ENCODE results near the gene ATP1A4. TPM values are rescaled to one million over a fixed set of nuclear protein-coding genes. Genes with fewer than 3 reads are reported as not detected.

The ATP1A4 gene
- total RNA-seq, 4 donors from 2014 or later: 1.5 TPM; not detected in 3

DNA sequence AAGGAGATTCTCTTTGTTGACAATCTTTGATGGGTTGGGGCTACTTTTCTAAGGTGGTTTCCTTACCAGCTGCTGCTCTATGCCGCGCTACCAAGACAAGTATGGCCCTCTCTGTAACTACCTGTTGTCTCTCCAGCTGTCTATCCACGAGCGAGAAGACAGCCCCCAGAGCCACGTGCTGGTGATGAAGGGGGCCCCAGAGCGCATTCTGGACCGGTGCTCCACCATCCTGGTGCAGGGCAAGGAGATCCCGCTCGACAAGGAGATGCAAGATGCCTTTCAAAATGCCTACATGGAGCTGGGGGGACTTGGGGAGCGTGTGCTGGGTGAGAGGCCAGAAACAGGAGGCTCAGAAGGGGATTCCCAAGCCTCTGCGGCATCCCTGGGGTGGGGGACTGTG, 21.4 kb upstream of the ATP1A4 start:
- Histone ChIP-seq H3K27me3 (no peaks in the 10 kb centered on the region), H3K36me3 (no peaks in the 10 kb centered on the region), H3K9me3 (no peaks in the 10 kb centered on the region), H3K4me3 (no peak overlapping the region), H3K27ac (no peak overlapping the region), H3K4me1 (no peaks in the 10 kb centered on the region)
- TF ChIP-seq POLR2A (IDR thresholded peaks at IDR 0.05): no peak
- TF ChIP-seq, protein P1, sequence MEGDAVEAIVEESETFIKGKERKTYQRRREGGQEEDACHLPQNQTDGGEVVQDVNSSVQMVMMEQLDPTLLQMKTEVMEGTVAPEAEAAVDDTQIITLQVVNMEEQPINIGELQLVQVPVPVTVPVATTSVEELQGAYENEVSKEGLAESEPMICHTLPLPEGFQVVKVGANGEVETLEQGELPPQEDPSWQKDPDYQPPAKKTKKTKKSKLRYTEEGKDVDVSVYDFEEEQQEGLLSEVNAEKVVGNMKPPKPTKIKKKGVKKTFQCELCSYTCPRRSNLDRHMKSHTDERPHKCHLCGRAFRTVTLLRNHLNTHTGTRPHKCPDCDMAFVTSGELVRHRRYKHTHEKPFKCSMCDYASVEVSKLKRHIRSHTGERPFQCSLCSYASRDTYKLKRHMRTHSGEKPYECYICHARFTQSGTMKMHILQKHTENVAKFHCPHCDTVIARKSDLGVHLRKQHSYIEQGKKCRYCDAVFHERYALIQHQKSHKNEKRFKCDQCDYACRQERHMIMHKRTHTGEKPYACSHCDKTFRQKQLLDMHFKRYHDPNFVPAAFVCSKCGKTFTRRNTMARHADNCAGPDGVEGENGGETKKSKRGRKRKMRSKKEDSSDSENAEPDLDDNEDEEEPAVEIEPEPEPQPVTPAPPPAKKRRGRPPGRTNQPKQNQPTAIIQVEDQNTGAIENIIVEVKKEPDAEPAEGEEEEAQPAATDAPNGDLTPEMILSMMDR (IDR thresholded peaks at IDR 0.05): no peak
- intact Hi-C loops (cut with DNase I; ENCODE audit: low total_unique reads): no loop called here
- no peak for DNase-seq

DNA sequence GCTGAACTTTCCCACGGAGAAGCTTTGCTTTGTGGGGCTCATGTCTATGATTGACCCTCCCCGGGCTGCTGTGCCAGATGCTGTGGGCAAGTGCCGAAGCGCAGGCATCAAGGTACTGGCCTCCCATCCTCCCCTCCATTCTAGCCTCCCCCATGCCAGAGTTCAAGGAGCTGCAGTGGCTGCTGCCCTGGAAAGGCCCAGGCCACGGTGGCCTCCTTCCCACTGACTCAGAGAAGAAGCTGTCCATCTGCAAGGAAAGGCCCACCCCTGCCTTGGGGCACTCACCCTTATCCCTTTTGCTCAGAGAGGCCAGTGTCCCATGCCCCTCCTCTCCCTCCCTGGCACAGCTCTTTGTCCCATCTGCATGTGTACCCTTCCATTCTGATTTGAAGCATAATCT, 20.9 kb upstream of the ATP1A4 start:
- Histone ChIP-seq H3K27me3 (no peaks in the 10 kb centered on the region), H3K36me3 (no peaks in the 10 kb centered on the region), H3K4me3 (no peak overlapping the region), H3K27ac (no peak overlapping the region), H3K4me1 (no peaks in the 10 kb centered on the region), H3K9me3 (no peaks in the 10 kb centered on the region)
- intact Hi-C loops (cut with DNase I; ENCODE audit: low total_unique reads): no loop called here
- no peak for DNase-seq
- TF ChIP-seq, protein P1 (IDR thresholded peaks at IDR 0.05): no peak
- TF ChIP-seq POLR2A (IDR thresholded peaks at IDR 0.05): no peak

DNA sequence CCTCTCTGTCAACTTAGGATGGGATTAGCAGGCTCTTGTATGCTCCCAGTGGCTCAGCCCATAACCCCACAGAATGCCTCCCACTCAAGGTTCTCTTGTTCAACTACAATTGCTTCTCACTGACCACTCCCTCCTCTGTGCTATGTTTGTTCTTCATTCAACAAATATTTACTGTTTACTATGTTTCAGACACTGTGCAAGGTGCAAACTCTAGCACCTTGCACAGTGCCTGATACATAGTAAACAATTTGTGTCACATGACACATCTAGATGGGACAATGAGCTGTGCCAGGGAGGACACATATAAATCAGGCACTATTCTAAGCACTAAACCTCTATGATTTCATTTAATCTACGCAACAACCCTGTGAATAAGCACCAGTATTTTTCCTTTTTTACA, 20.5 kb upstream of the ATP1A4 start:
- H3K36me3 ChIP-seq: no peaks in the 10 kb centered on the region
- H3K27me3 ChIP-seq: no peaks in the 10 kb centered on the region
- no peaks in the 10 kb centered on the region for H3K9me3 ChIP-seq
- TF ChIP-seq, protein P1 (IDR thresholded peaks at IDR 0.05): no peak
- no peak for TF ChIP-seq POLR2A (IDR thresholded peaks at IDR 0.05)
- no peaks in the 10 kb centered on the region for H3K4me1 ChIP-seq
- DNase-seq: no peak
- intact Hi-C loops (cut with DNase I; ENCODE audit: low total_unique reads): no loop called here
- H3K4me3 ChIP-seq: no peak overlapping the region
- no peak overlapping the region for H3K27ac ChIP-seq

DNA sequence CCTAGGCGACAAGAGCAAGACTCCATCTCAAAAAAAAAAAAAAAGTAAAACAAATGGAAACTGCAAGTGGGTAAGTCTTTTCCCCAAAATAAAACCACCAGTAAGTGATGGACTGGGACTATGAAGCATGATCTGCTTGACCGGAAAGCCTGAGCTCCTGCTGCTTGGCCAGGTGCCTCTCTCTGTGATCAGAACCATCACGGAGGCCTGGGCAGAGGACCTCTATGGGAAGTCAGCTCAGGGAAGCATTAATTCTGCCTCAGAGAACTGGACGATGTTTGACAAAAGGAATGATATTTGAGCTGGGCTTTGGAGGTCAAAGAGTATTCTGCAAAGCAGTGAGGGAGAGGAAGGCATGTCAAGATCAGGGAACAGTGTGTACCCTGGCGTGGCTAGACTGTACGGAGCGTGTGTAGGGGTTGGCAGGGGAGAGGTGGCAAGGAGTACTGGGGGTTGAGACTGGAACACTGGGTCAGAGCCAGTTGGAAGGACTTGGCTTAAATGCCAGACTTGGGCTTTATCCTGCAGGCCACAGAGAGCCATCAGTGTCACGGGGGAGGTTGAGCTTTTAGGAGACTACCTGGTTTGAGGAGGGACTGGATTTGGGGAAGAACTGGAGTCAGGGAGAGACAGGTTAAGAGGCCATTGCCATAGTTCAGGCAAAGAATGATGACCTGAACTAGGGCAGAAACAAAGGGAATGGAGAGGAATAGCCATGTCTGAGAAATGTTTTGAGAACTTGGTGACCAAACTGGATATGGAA, 19.4 kb upstream of the ATP1A4 start:
- no peaks in the 10 kb centered on the region for H3K27me3 ChIP-seq
- H3K9me3 ChIP-seq: no peaks in the 10 kb centered on the region
- no peaks in the 10 kb centered on the region for H3K36me3 ChIP-seq
- TF ChIP-seq, protein P1 (IDR thresholded peaks at IDR 0.05): no peak
- TF ChIP-seq POLR2A (IDR thresholded peaks at IDR 0.05): no peak
- H3K27ac ChIP-seq: no peak overlapping the region
- no peaks in the 10 kb centered on the region for H3K4me1 ChIP-seq
- intact Hi-C loops (cut with DNase I; ENCODE audit: low total_unique reads): no loop called here
- no peak for DNase-seq
- no peak overlapping the region for H3K4me3 ChIP-seq

DNA sequence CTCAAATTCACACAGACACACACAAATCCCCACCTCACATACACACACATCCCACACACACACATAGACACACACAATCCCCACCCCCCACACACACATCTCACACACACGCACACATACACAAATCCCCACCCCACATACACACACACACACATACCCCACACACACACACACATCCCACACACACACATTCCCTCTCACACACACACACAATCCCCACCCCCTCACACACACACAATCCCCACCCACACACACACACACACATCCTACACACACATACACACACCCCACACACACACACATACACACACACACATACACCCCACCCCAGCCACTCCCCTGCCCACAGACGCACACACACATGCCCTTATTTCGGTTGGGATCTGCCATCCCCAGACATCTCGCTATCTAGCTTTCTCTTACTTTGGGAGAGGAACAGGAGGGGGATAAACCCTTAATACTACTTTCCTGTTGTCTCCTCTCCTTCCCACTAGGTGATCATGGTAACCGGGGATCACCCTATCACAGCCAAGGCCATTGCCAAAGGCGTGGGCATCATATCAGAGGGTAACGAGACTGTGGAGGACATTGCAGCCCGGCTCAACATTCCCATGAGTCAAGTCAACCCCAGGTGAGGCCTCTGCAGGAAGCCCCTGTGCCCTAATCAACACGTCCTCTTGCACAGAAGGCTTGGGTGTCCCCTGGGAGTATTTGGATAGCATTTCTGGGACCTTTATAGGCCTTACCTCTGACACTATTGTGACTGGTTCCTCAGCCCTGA, 17.2 kb upstream of the ATP1A4 start:
- DNase-seq: no peak
- Histone ChIP-seq H3K36me3 (no peaks in the 10 kb centered on the region), H3K4me1 (no peaks in the 10 kb centered on the region), H3K4me3 (no peak overlapping the region), H3K27me3 (no peaks in the 10 kb centered on the region), H3K27ac (no peak overlapping the region), H3K9me3 (no peaks in the 10 kb centered on the region)
- intact Hi-C loops (cut with DNase I; ENCODE audit: low total_unique reads): no loop called here
- TF ChIP-seq, protein P1 (IDR thresholded peaks at IDR 0.05): no peak
- TF ChIP-seq POLR2A (IDR thresholded peaks at IDR 0.05): no peak

Measured in uterus (tissue), 4 donors.